Measurements from ENCODE around the gene DNAJC13. TPM values are rescaled to one million over a fixed set of nuclear protein-coding genes. Genes with fewer than 3 reads are reported as not detected.
"Not testable (repeated sequence)": the region's sequence is repeated elsewhere in the genome, so short reads cannot be mapped to it uniquely, and the experiment has no call there.

The DNAJC13 gene
- total RNA-seq, 1 experiment from 2014 or later: 72.4 TPM

GRCh38 chr3:132550579-132551305, 133.4 kb downstream of the DNAJC13 start:
- Mint-ChIP-seq H3K27me3 (ENCODE audit: unreplicated experiment) (no peaks in the 10 kb centered on the region), H3K4me1 (ENCODE audit: low read depth, unreplicated experiment) (peaks cover 12% of the 10 kb centered on the region), H3K36me3 (ENCODE audit: insufficient read depth, unreplicated experiment) (no peaks in the 10 kb centered on the region), H3K27ac (ENCODE audit: unreplicated experiment) (no peak overlapping the region), H3K4me3 (ENCODE audit: low read depth, unreplicated experiment) (no peak overlapping the region), H3K9me3 (ENCODE audit: low read depth, unreplicated experiment) (no peaks in the 10 kb centered on the region)
- BruUV-seq (replicated peaks): no TSS peak
- intact Hi-C loops (cut with micrococcal nuclease; ENCODE audit: unreplicated experiment): no loop called here
- CTCF ChIA-PET: no interaction called here
- no peak for TF ChIP-seq CTCF (IDR thresholded peaks at IDR 0.05; ENCODE audit: unreplicated experiment)
- DNase-seq: no peak

GRCh38 chr3:132553826-132554225, 136.5 kb downstream of the DNAJC13 start:
- TF ChIP-seq CTCF (IDR thresholded peaks at IDR 0.05; ENCODE audit: unreplicated experiment): no peak
- H3K27me3 Mint-ChIP-seq (ENCODE audit: unreplicated experiment): no peaks in the 10 kb centered on the region
- H3K9me3 Mint-ChIP-seq (ENCODE audit: low read depth, unreplicated experiment): no peaks in the 10 kb centered on the region
- H3K36me3 Mint-ChIP-seq (ENCODE audit: insufficient read depth, unreplicated experiment): no peaks in the 10 kb centered on the region
- H3K27ac Mint-ChIP-seq (ENCODE audit: unreplicated experiment): no peak overlapping the region
- no TSS peak for BruUV-seq (replicated peaks)
- H3K4me3 Mint-ChIP-seq (ENCODE audit: low read depth, unreplicated experiment): no peak overlapping the region
- intact Hi-C loops (cut with micrococcal nuclease; ENCODE audit: unreplicated experiment): no loop called here
- CTCF ChIA-PET: no interaction called here
- peaks cover 12% of the 10 kb centered on the region for H3K4me1 Mint-ChIP-seq (ENCODE audit: low read depth, unreplicated experiment)
- DNase-seq: no peak

- no peak overlapping the region for H3K27ac Mint-ChIP-seq (ENCODE audit: unreplicated experiment)
- no peaks in the 10 kb centered on the region for H3K36me3 Mint-ChIP-seq (ENCODE audit: insufficient read depth, unreplicated experiment)
These were observed 137.1 kb downstream of the DNAJC13 start for GRCh38 chr3:132554437-132554836.

GRCh38 chr3:132555306-132556035, 138.2 kb downstream of the DNAJC13 start:
- Mint-ChIP-seq H3K4me1 (ENCODE audit: low read depth, unreplicated experiment) (peaks cover under 1% of the 10 kb centered on the region), H3K4me3 (ENCODE audit: low read depth, unreplicated experiment) (no peak overlapping the region), H3K36me3 (ENCODE audit: insufficient read depth, unreplicated experiment) (no peaks in the 10 kb centered on the region), H3K27me3 (ENCODE audit: unreplicated experiment) (no peaks in the 10 kb centered on the region), H3K9me3 (ENCODE audit: low read depth, unreplicated experiment) (no peaks in the 10 kb centered on the region), H3K27ac (ENCODE audit: unreplicated experiment) (no peak overlapping the region)
- no peak for TF ChIP-seq CTCF (IDR thresholded peaks at IDR 0.05; ENCODE audit: unreplicated experiment)
- intact Hi-C loops (cut with micrococcal nuclease; ENCODE audit: unreplicated experiment): no loop called here
- CTCF ChIA-PET: no interaction called here
- BruUV-seq (replicated peaks): no TSS peak
- no peak for DNase-seq

More at GRCh38 chr3:132554437-132554836, 137.1 kb downstream of the DNAJC13 start:
- Mint-ChIP-seq H3K9me3 (ENCODE audit: low read depth, unreplicated experiment) (no peaks in the 10 kb centered on the region), H3K4me1 (ENCODE audit: low read depth, unreplicated experiment) (peaks cover 11% of the 10 kb centered on the region), H3K27me3 (ENCODE audit: unreplicated experiment) (no peaks in the 10 kb centered on the region), H3K4me3 (ENCODE audit: low read depth, unreplicated experiment) (no peak overlapping the region)
- intact Hi-C loops (cut with micrococcal nuclease; ENCODE audit: unreplicated experiment): no loop called here
- CTCF ChIA-PET: interaction anchor here (0.6 kb wide), 1 partner anchor 226 kb away, joined by 3 read pairs; no protein-coding TSS in a partner anchor
- TF ChIP-seq CTCF (IDR thresholded peaks at IDR 0.05; ENCODE audit: unreplicated experiment): no peak
- BruUV-seq (replicated peaks): no TSS peak
- DNase-seq: no peak

GRCh38 chr3:132556036-132556386, 138.7 kb downstream of the DNAJC13 start:
- BruUV-seq (replicated peaks); DNase-seq; H3K4me3 Mint-ChIP-seq (ENCODE audit: low read depth, unreplicated experiment); H3K36me3 Mint-ChIP-seq (ENCODE audit: insufficient read depth, unreplicated experiment); H3K4me1 Mint-ChIP-seq (ENCODE audit: low read depth, unreplicated experiment); CTCF ChIA-PET; H3K27ac Mint-ChIP-seq (ENCODE audit: unreplicated experiment); H3K9me3 Mint-ChIP-seq (ENCODE audit: low read depth, unreplicated experiment); H3K27me3 Mint-ChIP-seq (ENCODE audit: unreplicated experiment); intact Hi-C loops (cut with micrococcal nuclease; ENCODE audit: unreplicated experiment): not testable (repeated sequence)
